ENCODE measurements around the gene CLDN14.

DNA sequence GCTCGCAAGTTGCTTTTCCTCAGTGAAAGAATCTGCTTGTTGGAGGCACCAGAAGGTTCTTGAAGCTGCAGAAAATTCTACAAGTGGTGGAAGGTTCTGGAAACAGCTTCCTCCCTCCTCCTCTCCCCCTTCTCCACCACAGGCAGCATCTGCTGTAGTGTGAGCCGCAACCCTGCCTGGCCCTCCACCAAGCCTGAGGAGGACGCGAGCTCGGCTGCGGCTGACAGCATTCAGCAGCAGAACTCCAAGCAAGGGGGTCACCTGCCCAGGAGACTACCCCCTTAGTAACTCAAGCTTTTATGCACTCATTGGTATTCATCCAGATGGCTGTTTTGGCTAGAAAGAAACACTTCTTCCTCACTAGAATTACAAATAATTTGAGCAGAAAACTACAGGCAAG lies 48.8 kb upstream of the CLDN14 start:
- no peak for TF ChIP-seq POLR2AphosphoS5 (IDR thresholded peaks at IDR 0.05)
- TF ChIP-seq, protein P1, sequence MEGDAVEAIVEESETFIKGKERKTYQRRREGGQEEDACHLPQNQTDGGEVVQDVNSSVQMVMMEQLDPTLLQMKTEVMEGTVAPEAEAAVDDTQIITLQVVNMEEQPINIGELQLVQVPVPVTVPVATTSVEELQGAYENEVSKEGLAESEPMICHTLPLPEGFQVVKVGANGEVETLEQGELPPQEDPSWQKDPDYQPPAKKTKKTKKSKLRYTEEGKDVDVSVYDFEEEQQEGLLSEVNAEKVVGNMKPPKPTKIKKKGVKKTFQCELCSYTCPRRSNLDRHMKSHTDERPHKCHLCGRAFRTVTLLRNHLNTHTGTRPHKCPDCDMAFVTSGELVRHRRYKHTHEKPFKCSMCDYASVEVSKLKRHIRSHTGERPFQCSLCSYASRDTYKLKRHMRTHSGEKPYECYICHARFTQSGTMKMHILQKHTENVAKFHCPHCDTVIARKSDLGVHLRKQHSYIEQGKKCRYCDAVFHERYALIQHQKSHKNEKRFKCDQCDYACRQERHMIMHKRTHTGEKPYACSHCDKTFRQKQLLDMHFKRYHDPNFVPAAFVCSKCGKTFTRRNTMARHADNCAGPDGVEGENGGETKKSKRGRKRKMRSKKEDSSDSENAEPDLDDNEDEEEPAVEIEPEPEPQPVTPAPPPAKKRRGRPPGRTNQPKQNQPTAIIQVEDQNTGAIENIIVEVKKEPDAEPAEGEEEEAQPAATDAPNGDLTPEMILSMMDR (IDR thresholded peaks at IDR 0.05 in 8 of 11, conservative IDR thresholded peaks at IDR 0.05 in 3 of 11): no peak
